ACHN (cell line): ENCODE measurements around the gene ANKS1B.
"Not testable (repeated sequence)": the region's sequence is repeated elsewhere in the genome, so short reads cannot be mapped to it uniquely, and the experiment has no call there.

ENCODE experiments used
- DNase-seq: peaks from one replicate; pipeline ENCODE4 v3.0.0-alpha.2; 2015
- in situ Hi-C: cut with HindIII; loops from 2 replicates; pipeline ENCODE4 v1.10.0; 2017; ENCODE audit warnings: low sequenced_read_pairs, low pct_ligation_motif_present, low pct_unique_long_range_greater_than_20kb

Gene ANKS1B

GRCh38 chr12:99658671-99659349 is 325.9 kb downstream of the ANKS1B start:
- in situ Hi-C loops, result no loop called here
- DNase-seq, result peak; percentile 44

- DNase-seq, result no peak
- in situ Hi-C loops, result no loop called here
These were observed 335.2 kb downstream of the ANKS1B start for GRCh38 chr12:99649551-99649950.

- in situ Hi-C loops, result no loop called here
- DNase-seq, result no peak
These were observed 336.6 kb downstream of the ANKS1B start for GRCh38 chr12:99648183-99648582.

GRCh38 chr12:99647453-99647852 is 337.3 kb downstream of the ANKS1B start, which contains the start of gene GARIN6:
TSS of gene GARIN6 (plus strand) at chr12:99647753. CDS start at chr12:99648175, 422 bp downstream.
- no peak for DNase-seq
- in situ Hi-C loops, result no loop called here

- DNase-seq, result no peak
- in situ Hi-C loops, result no loop called here
These were observed 340.1 kb downstream of the ANKS1B start for GRCh38 chr12:99644629-99645028.

- in situ Hi-C loops, result no loop called here
- DNase-seq, result no peak
These were observed 357.3 kb downstream of the ANKS1B start for GRCh38 chr12:99627459-99627858.

GRCh38 chr12:99624591-99624990 is 360.1 kb downstream of the ANKS1B start:
- DNase-seq, in situ Hi-C loops: not testable (repeated sequence)

- in situ Hi-C loops, result no loop called here
- no peak for DNase-seq
These were observed 364.6 kb downstream of the ANKS1B start for GRCh38 chr12:99620159-99620479.

GRCh38 chr12:99619389-99620158 is 365.2 kb downstream of the ANKS1B start:
- in situ Hi-C loops, result no loop called here
- DNase-seq, result peak; percentile 72

- in situ Hi-C loops, result no loop called here
- DNase-seq, result no peak
These were observed 366.1 kb downstream of the ANKS1B start for GRCh38 chr12:99618657-99619056.

- DNase-seq, result no peak
- in situ Hi-C loops, result no loop called here
These were observed 373.1 kb downstream of the ANKS1B start for GRCh38 chr12:99611599-99611998.

GRCh38 chr12:99611117-99611516 is 373.6 kb downstream of the ANKS1B start:
- in situ Hi-C loops, result no loop called here
- no peak for DNase-seq

GRCh38 chr12:99609455-99610181 is 375.1 kb downstream of the ANKS1B start:
- in situ Hi-C loops, result no loop called here
- no peak for DNase-seq

GRCh38 chr12:99600388-99600787 is 384.3 kb downstream of the ANKS1B start:
- no peak for DNase-seq
- in situ Hi-C loops, result no loop called here

GRCh38 chr12:99598785-99599184 is 386.0 kb downstream of the ANKS1B start:
- DNase-seq, result no peak
- in situ Hi-C loops, result no loop called here

GRCh38 chr12:99596762-99597161 is 388.0 kb downstream of the ANKS1B start:
- in situ Hi-C loops, result no loop called here
- no peak for DNase-seq

GRCh38 chr12:99577125-99577524 is 407.6 kb downstream of the ANKS1B start:
- DNase-seq, in situ Hi-C loops: not testable (repeated sequence)

GRCh38 chr12:99573980-99574379 is 410.8 kb downstream of the ANKS1B start:
- DNase-seq, result no peak
- in situ Hi-C loops, result no loop called here

GRCh38 chr12:99567072-99567471 is 417.7 kb downstream of the ANKS1B start:
- in situ Hi-C loops, result no loop called here
- DNase-seq, result no peak
